Measurements from ENCODE around the gene ABITRAM.
"Not testable (repeated sequence)": the region's sequence is repeated elsewhere in the genome, so short reads cannot be mapped to it uniquely, and the experiment has no call there.

ABITRAM gene

DNA sequence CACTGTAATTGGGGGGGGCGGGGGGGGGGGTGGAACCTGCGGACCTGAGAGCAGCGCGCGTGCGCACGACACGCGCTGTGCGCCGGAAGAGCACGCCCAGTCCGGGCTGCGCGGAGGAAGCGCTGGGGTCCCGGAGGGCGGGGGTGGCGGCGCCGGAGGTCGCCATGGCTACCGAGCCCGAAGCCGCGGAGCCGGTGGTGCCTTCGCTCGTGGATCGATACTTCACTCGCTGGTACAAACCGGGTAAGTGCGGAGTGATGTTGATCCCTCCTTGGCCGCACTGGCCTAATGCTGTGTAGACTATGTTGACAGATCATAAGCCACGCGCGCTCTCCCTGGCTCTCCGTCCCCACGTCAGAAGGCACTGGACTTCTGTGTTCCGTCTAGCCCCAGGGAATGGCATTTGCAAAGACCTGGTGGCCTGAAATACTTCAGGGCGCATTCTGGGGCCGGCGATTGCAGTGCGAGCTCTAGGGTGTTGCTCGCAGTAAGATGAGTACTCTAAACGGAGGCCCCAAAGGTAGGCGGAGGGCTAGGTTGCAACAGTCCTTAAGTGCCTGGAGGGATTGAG lies at the start of gene ABITRAM:
Gene ABITRAM (plus strand): TSS at position 78 of the 571 bp plus-strand sequence. CDS start 87 bp downstream, at position 165.
- DNase-seq, result peak; percentile 63 to 75

DNA sequence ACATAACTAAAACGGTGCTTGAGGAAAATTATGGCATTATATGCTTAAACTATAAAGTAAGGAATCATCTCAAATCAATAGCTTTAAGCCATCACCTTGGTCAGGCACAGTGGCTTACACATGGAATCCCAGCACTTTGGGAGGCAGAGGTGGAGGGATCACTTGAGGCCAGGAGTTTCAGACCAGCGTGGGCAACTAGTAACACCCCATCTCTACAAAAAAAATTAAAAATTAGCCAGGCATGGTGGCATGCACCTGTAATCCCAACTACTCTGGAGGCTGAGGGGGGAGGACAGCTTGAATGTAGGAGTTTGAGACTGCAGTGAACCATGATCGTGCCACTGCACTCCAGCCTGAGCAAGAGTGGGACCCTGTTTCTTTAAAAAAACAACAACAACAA lies 49.5 kb upstream of the ABITRAM start:
- DNase-seq, result no peak

DNA sequence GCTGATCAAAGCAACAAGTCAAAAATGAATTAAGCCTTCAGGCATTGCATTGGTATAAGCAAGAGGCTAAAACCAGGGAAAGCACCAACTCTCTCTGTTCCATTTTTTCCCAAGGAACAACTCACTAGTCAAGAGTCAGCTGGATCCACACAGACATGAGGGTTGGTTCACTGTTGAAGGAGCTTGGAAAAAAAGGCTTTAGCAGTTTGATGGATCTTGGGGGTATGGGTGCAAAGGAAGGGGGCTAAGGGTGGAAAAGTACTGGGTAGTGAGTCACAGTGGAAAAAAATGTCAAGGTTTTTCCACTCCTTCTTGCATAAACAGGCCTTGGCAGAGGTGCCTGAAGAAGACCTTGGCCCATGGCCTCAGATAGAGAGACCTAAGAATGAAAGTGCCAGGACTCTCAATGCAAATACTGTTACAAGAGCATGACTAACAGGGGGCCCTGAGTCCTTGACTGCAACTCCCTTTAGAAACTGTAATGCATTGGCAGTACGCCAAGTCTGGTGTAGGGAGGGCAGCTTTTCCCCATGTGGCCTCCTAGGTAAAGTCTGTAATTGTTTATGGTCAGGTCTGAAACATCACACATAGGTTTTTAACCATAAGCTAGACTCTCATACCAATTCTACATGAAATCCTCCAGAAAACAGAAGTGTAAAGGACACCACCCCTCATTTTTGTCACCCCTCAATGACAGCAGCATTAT lies 48.4 kb upstream of the ABITRAM start:
- DNase-seq, result peak; percentile 42 to 53

DNA sequence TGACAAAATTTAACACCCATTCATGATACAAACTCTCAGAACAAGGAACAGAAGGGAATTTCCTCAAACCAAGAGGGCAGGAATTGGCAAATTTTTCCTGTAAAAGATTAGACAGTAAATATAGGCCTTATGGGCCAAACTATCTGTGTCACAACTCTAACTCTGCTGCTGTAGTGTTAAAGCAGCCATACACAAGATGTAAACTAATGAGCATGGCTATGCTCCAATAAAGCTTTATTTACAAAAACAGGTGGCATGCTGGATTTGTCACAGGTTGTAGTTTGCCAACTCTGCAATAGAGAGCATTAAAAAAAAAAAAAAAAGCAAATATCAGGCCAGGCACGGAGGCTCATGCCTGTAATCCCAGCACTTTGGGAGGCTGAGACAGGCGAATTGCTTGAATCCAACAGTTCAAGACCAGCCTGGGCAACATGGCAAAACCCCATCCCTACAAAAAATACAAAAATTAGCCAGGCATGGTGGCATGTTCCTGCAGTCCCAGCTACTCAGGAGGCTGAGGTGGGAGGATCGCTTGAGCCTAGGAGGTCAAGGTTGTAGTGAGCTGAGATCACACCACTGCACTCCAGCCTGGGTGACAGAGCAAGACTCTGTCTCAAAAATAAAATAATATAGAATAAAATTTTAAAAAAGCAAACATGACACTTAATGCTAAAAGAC lies 47.5 kb upstream of the ABITRAM start:
- DNase-seq, result not testable (repeated sequence)

GRCh38 chr9:108889649-108890067 lies 44.5 kb upstream of the ABITRAM start:
- peak; percentile 20 to 41 for DNase-seq

DNA sequence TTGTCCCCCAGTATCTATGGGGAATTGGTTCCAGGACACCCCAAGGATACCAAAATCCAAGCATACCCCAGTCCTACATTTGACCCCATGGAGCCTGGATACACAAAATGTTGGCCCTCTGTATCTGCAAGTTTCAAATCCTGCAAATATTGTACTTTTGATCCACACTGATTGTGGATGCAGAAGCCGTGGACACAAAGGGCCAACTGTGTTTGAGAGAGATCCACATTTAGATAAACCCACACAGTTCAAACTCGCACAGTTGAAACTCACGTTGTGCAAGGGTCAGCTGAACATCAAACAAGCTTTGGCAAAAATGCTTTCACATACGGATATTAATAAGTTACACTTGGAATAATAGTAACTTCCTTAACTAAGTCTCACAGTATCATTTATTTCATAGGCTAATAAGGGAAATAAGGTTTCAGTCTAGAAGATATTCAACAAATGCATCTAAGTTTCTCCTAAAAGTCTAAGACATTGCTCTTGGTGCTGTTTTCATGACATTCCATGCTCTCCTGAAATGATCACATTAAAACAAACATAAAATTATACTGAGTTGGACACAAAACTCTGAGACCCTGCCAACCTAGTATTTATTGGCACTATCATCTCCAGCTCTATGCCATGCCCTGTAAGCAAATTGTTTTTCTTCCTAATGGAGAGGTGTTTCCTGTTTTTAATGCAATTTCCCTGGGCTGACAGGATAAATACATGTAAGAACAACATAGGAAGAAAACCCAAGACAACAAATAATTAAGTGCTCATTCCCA lies 39.8 kb upstream of the ABITRAM start:
- DNase-seq, result no peak

GRCh38 chr9:108897324-108898096 lies 36.7 kb upstream of the ABITRAM start:
- no peak for DNase-seq

DNA sequence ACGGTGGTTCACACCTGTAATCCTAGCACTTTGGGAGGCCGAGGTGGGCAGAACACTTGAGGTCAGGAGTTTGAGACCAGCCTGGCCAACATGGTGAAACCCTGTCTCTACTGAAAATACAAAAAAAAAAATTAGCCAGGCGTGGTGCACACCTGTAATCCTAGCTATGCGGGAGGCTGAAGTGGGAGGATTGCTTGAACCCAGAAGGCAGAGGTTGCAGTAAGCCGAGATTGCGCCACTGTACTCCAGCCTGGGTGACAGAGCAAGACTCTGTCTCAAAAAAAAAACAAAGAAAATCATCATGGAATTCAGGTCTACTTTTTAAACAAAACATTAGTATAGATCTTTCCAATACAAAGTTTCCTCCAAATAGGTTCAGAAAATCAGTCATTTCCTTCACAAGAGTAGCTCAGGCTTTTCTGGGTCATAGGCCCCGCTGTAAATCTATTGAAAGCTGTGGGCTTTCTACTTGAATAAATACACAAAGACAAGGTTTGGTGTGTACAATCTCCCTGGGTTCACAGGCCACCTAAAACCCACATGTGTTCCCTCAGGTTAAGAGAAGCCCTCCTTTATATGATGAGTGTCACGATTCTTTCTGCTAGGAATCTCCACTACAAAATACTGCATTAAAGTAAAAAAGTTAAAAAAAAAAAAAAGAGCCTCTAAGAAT lies 35.0 kb upstream of the ABITRAM start:
- DNase-seq, result not testable (repeated sequence)

GRCh38 chr9:108900176-108900575 lies 34.0 kb upstream of the ABITRAM start:
- no peak for DNase-seq

DNA sequence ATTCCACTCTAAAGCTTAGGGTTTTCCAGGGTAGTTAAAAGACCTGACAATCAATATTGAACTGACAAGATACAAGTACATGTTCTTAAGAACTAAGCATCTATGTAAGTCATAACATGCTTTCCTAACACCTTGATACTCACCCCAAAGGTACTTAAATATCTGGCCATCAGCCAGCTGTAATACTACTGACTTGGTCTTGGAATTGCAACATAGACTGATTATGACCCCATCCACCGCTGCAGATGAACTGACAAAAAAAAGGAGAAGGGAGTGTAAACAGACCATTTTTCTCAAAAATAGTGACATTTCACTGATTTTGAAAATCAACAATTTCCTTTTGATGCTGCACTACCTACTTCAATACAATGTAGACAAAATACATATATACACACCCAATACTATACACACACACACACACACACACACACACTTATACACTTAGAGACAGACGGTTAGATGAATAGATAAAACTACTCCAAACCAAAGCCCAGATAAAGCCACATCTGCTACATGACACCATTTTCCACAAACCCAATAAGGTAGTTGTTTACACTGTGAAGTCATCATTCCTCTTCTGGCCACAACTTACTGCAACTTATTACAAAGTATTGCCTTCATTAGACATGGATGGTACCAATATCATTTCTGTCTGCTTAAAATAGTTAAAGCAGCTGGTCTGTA lies 30.6 kb upstream of the ABITRAM start:
- DNase-seq, result no peak

DNA sequence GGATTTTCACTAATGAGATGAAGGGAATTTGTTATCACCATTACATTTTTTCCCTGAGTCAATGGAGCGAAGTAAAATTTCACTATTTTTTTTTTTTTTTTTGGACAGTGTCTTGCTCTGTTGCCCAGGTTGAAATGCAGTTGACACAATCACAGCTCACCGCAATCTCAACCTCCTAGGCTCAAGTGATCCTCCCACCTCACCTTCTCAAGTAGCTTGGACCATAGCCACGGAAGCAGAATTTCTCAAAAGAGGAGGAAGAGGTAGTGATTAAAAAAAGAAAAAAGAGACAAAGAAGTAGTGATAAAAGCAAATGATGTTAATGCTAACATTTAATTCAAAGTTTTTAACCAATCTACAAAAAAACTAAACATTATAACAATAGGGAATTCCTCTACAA lies 30.0 kb upstream of the ABITRAM start:
- no peak for DNase-seq

GRCh38 chr9:108905494-108905893 lies 28.7 kb upstream of the ABITRAM start:
- no peak for DNase-seq

- DNase-seq, result no peak
Measured at GRCh38 chr9:108910402-108910801, 23.8 kb upstream of the ABITRAM start.

DNA sequence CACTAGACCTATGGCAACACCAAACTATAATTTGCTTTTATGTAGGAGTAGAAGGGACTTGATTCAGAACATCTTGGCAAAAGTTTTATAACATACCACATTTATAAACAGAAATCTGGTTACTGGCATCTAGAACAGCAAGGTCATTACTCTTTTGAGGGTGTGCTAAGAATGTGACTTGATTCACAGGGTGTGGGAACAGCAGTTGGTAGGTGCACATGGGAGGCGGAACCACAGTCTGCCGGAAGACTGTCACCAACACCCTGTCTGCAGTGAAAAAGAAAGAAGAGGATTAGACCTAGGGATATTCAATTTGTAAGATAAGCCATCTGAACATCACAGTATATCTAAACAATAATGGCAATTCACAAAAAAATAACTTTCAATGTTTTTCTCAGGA lies 23.3 kb upstream of the ABITRAM start:
- no peak for DNase-seq

- DNase-seq, result no peak
Measured at GRCh38 chr9:108911820-108912219, 22.4 kb upstream of the ABITRAM start.

GRCh38 chr9:108913391-108913790 lies 20.8 kb upstream of the ABITRAM start:
- peak in 1 of 2 experiments; percentile 11 for DNase-seq

GRCh38 chr9:108919517-108919916 lies 14.7 kb upstream of the ABITRAM start:
- no peak for DNase-seq

- not testable (repeated sequence) for DNase-seq
Measured at GRCh38 chr9:108920401-108920800, 13.8 kb upstream of the ABITRAM start.

GRCh38 chr9:108921200-108921599 lies 13.0 kb upstream of the ABITRAM start:
- DNase-seq, result no peak

DNA sequence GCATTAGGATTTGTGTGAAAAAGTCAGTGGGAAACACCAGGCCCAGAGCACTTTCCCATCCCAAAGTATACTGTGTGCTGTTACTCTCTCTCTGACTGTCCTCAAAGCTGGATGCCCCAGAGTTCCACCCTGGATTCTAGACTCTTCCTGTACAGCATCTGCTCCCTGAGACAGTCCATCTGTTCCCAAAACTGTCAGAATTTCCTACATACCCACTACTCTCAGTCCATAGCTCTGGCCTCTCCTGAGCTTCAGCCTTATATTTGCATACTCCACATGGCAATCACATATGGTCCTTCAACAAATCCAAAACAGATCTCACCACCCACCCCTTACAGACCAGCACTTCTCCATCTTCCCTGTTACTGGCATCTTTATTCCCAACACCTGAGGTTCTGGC lies 9.7 kb upstream of the ABITRAM start:
- DNase-seq, result no peak

GRCh38 chr9:108928386-108928785 lies 5.8 kb upstream of the ABITRAM start:
- DNase-seq, result no peak
